Endothelial cell of umbilical vein (primary cell): Measurements from ENCODE around the gene SPINT1. TPM values are rescaled to one million over a fixed set of nuclear protein-coding genes. Genes with fewer than 3 reads are reported as not detected.

Experiments
- BruUV-seq: library from RNA; stranded (reverse); fragments of 400-500 nt; replicated peaks from 2 replicates; lab custom pipeline; 2021; lab: Mats Ljungman, UMichigan
- CTCF ChIA-PET: fragments of 300-600, 350-600 bp; sonication (Branson Sonifier 250); formaldehyde crosslinking; loops from one replicate; lab custom pipeline; 2021; ENCODE audit warnings: antibody characterized with exemption, inconsistent platforms; lab: Charles Lee
- POLR2A ChIA-PET: fragments of 300-600, 350-600 bp; sonication (Branson Sonifier 250); formaldehyde crosslinking; loops from one replicate; lab custom pipeline; 2021; ENCODE audit warnings: antibody characterized with exemption, inconsistent platforms; lab: Charles Lee
- DNase-seq: peaks from one replicate; pipeline ENCODE4 v3.0.0-alpha.2; 2011; ENCODE audit warnings: low read depth, low spot score
- FAIRE-seq: peaks from 2 replicates; lab custom pipeline; 2011; peaks lifted over from hg19 to GRCh38; lab: Jason Lieb, UNC
- H2AFZ ChIP-seq: 2 replicates; pipeline ENCODE4 v1.6.0; 2012; ENCODE audit warnings: low read depth, low read length, control low read depth, inconsistent platforms
- H3K27ac ChIP-seq: 2 replicates; pipeline ENCODE4 v1.5.1; 2011; ENCODE audit warnings: low read depth, mild to moderate bottlenecking, control low read depth, low read length, moderate library complexity; ENCODE audit not compliant: insufficient read depth
- H3K27me3 ChIP-seq, 2 experiments: 2 replicates each; pipeline versions ENCODE4 v1.6.0 to v1.6.1; 2011; ENCODE audit warnings: low read length in 2 of 2, mixed read lengths in 1 of 2; ENCODE audit not compliant: control insufficient read depth in 2 of 2, insufficient read depth in 2 of 2
- H3K36me3 ChIP-seq, 2 experiments: 2 replicates in 1 of 2; 3 replicates in 1 of 2; pipeline ENCODE4 v1.5.1; 2011; ENCODE audit warnings: low read length in 2 of 2, mild to moderate bottlenecking in 1 of 2, moderate library complexity in 1 of 2; ENCODE audit not compliant: control insufficient read depth in 2 of 2, insufficient read depth in 2 of 2; ENCODE audit errors: extremely low read depth in 1 of 2
- H3K4me1 ChIP-seq: 3 replicates; pipeline ENCODE4 v1.5.1; 2011; ENCODE audit warnings: mild to moderate bottlenecking, low read length; ENCODE audit not compliant: control insufficient read depth, insufficient read depth; ENCODE audit errors: extremely low read depth
- H3K4me2 ChIP-seq: 2 replicates; pipeline ENCODE4 v1.6.1; 2011; ENCODE audit warnings: low read length, control low read depth, mixed read lengths; ENCODE audit not compliant: insufficient read depth
- H3K4me3 ChIP-seq, 3 experiments: fragments of 200-600 bp in 1 of 3; sonication (generic), shearing (Covaris generic) in 1 of 3; replicated peaks in 1 of 3; 2 replicates each; pipeline ENCODE4 v1.5.1; 2011 to 2016; ENCODE audit warnings: control low read depth in 3 of 3, low read length in 3 of 3, mild to moderate bottlenecking in 2 of 3, inconsistent platforms in 1 of 3, low read depth in 1 of 3, moderate library complexity in 1 of 3; ENCODE audit not compliant: insufficient read depth in 1 of 3
- H3K79me2 ChIP-seq: 2 replicates; pipeline ENCODE4 v1.6.0; 2012; ENCODE audit warnings: low read length, inconsistent platforms; ENCODE audit not compliant: control insufficient read depth, insufficient read depth
- H3K9ac ChIP-seq: replicated peaks from 2 replicates; pipeline ENCODE3; 2011; ENCODE audit warnings: low read length, control low read depth; ENCODE audit not compliant: insufficient read depth; ENCODE audit errors: extremely low read depth
- H3K9me1 ChIP-seq: replicated peaks from 3 replicates; pipeline ENCODE4 v1.6.0; 2011; ENCODE audit warnings: mild to moderate bottlenecking, low read length; ENCODE audit not compliant: control insufficient read depth, insufficient read depth; ENCODE audit errors: extremely low read depth
- H3K9me3 ChIP-seq: replicated peaks from 2 replicates; pipeline ENCODE4 v1.5.1; 2012; ENCODE audit warnings: low read length, inconsistent platforms; ENCODE audit not compliant: control insufficient read depth, insufficient read depth
- H4K20me1 ChIP-seq: replicated peaks from 2 replicates; pipeline ENCODE3; 2011; ENCODE audit warnings: mild to moderate bottlenecking, low read length; ENCODE audit not compliant: control insufficient read depth, insufficient read depth; ENCODE audit errors: extremely low read depth
- CTCF ChIP-seq, 2 donors: IDR thresholded peaks; 1 replicate in 1 of 2; 2 replicates in 1 of 2; pipeline ENCODE4 v1.5.1; 2011; ENCODE audit warnings: low read length in 2 of 2, mild to moderate bottlenecking in 2 of 2, moderate library complexity in 2 of 2, control low read depth in 1 of 2, inconsistent platforms in 1 of 2, low read depth in 1 of 2; ENCODE audit not compliant: insufficient read depth in 1 of 2; ENCODE audit errors: extremely low read depth in 1 of 2
- FOS ChIP-seq: IDR thresholded peaks from 2 replicates; pipeline ENCODE4 v1.6.1; 2011; ENCODE audit warnings: mild to moderate bottlenecking, low read length, moderate library complexity, borderline replicate concordance; ENCODE audit not compliant: insufficient read depth
- GATA2 ChIP-seq: IDR thresholded peaks from 2 replicates; pipeline ENCODE4 v1.7.0; 2011; ENCODE audit warnings: low read depth, mild to moderate bottlenecking, moderate library complexity, mixed read lengths, low read length; ENCODE audit not compliant: insufficient read length, insufficient read depth
- dilution Hi-C: fragments of 300-500 bp; cut with MboI; formaldehyde crosslinking; loops from one replicate; pipeline ENCODE4 v1.15.0; 2019; ENCODE audit warnings: low sequenced_read_pairs; ENCODE audit not compliant: extremely low pct_ligation_motif_present
- intact Hi-C: fragments of 100-400 bp; cut with micrococcal nuclease; formaldehyde crosslinking; loops from one replicate; pipeline ENCODE4 v1.10.0; 2022
- polyA plus RNA-seq, 4 experiments: library from polyadenylated mRNA; depleted of rRNA in 3 of 4; stranded (reverse) in 3 of 4; unstranded in 1 of 4; fragments of >200 nt; gene quantifications; 2 replicates each; pipeline versions ENCODE4 v1.2.1 to v1.2.3, GENCODE V29; 2011 to 2012; ENCODE audit warnings: missing spikeins in 1 of 4
- total RNA-seq: library from RNA; stranded (reverse); gene quantifications from 2 replicates; pipeline ENCODE4 v1.2.3, GENCODE V29; 2021

Gene SPINT1
- total and polyA plus RNA-seq, 2 donors (not counting 3 experiments of a cell fraction or from before 2014, with no cell fraction given) = 4.1 to 4.2 TPM

- Histone ChIP-seq H3K9ac (peak overlapping the region; percentile 66), H3K9me1 (no peaks in the 10 kb centered on the region), H3K27me3 (no peaks in the 10 kb centered on the region), H4K20me1 (no peaks in the 10 kb centered on the region), H3K4me2 (peak overlapping the region; percentile 85), H3K4me3 (peak overlapping the region; percentile 64 to 67 (median 64)), H2AFZ (peak overlapping the region; percentile 95), H3K79me2 (peaks cover 27% of the 10 kb centered on the region), H3K27ac (no peak overlapping the region), H3K9me3 (no peaks in the 10 kb centered on the region), H3K36me3 (peaks cover 2 to 12% of the 10 kb centered on the region in 2 experiments), H3K4me1 (peaks cover 14% of the 10 kb centered on the region)
- FAIRE-seq (no peak), DNase-seq (no peak)
- TF ChIP-seq GATA2 (no peak), FOS (no peak), CTCF (IDR thresholded peaks at IDR 0.05; ENCODE audit: extremely low read depth in 1 of 2, insufficient read depth in 1 of 2, low read depth in 1 of 2, low read length in 2 of 2) (no peak)
- intact Hi-C loops (loop anchor here (1.0 to 10.0 kb wide), 6 partner anchors 10 to 212 kb away; partner anchors contain the start of genes KNL1 and RMDN3), dilution Hi-C loops (no loop called here)
- ChIA-PET CTCF (interaction anchor here (1.0 to 2.6 kb wide), 7 partner anchors 12 to 87 kb away, joined by 3 to 9 read pairs (median 4); partner anchors contain the start of genes C15orf62 and VPS18), POLR2A (interaction anchor here (0.6 to 0.7 kb wide), 2 partner anchors 12 to 112 kb away, joined by 4 to 5 read pairs; partner anchors contain the start of gene RAD51)
- no TSS peak for BruUV-seq
Observed at GRCh38 chr15:40806672-40807027, 37.2 kb upstream of the SPINT1 start.
